ENCODE measurements around the gene GZF1.

Gene GZF1

GRCh38 chr20:23360531-23360930 lies 1.5 kb upstream of the GZF1 start:
- Histone ChIP-seq H3K27ac (ENCODE audit: low read depth, low read length) (peak overlapping the region; percentile 64), H3K4me2 (ENCODE audit: low read depth, low read length, poor library complexity, severe bottlenecking) (peak overlapping the region; percentile 67), H2AFZ (ENCODE audit: low read depth, low read length, severe bottlenecking) (no peak overlapping the region), H3K79me2 (ENCODE audit: insufficient read depth, low read length) (peaks cover 35% of the 10 kb centered on the region), H3F3A (ENCODE audit: insufficient read depth) (peaks cover 28% of the 10 kb centered on the region), H3K9ac (ENCODE audit: low read length) (peak overlapping the region; percentile 89), H3K36me3 (ENCODE audit: low read length) (0 out of 2 replicates have a peak, but pooled peaks cover 4% of the 10 kb centered on the region), H3K9me2 (replicated peaks; ENCODE audit: insufficient read depth, low read length) (no peaks in the 10 kb centered on the region), H4K20me1 (ENCODE audit: low read depth, low read length) (no peaks in the 10 kb centered on the region; the same call in 1 of the 2 replicates), H3K4me3 (ENCODE audit: insufficient read depth, low read length, poor library complexity, severe bottlenecking) (peak overlapping the region; percentile 71), H3K9me3 (ENCODE audit: insufficient read depth, low read length) (no peaks in the 10 kb centered on the region), H3K27me3 (ENCODE audit: low read length) (no peaks in the 10 kb centered on the region)
- TF ChIP-seq, protein P1, sequence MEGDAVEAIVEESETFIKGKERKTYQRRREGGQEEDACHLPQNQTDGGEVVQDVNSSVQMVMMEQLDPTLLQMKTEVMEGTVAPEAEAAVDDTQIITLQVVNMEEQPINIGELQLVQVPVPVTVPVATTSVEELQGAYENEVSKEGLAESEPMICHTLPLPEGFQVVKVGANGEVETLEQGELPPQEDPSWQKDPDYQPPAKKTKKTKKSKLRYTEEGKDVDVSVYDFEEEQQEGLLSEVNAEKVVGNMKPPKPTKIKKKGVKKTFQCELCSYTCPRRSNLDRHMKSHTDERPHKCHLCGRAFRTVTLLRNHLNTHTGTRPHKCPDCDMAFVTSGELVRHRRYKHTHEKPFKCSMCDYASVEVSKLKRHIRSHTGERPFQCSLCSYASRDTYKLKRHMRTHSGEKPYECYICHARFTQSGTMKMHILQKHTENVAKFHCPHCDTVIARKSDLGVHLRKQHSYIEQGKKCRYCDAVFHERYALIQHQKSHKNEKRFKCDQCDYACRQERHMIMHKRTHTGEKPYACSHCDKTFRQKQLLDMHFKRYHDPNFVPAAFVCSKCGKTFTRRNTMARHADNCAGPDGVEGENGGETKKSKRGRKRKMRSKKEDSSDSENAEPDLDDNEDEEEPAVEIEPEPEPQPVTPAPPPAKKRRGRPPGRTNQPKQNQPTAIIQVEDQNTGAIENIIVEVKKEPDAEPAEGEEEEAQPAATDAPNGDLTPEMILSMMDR (IDR thresholded peaks at IDR 0.05; ENCODE audit: insufficient read depth, low read length, poor library complexity, severe bottlenecking) = no peak
- TF ChIP-seq EZH2phosphoT487 (conservative IDR thresholded peaks at IDR 0.05; ENCODE audit: low read length) = no peak

- Histone ChIP-seq H3K79me2 (ENCODE audit: insufficient read depth, low read length) (peaks cover 40% of the 10 kb centered on the region), H4K20me1 (ENCODE audit: low read depth, low read length) (no peaks in the 10 kb centered on the region; the same call in 1 of the 2 replicates), H3K4me3 (ENCODE audit: insufficient read depth, low read length, poor library complexity, severe bottlenecking) (peak overlapping the region; percentile 71), H3K9ac (ENCODE audit: low read length) (peak overlapping the region; percentile 89), H3K9me3 (ENCODE audit: insufficient read depth, low read length) (no peaks in the 10 kb centered on the region), H3F3A (ENCODE audit: insufficient read depth) (peaks cover 22% of the 10 kb centered on the region), H3K27me3 (ENCODE audit: low read length) (no peaks in the 10 kb centered on the region), H3K4me2 (ENCODE audit: low read depth, low read length, poor library complexity, severe bottlenecking) (peak overlapping the region; percentile 67), H3K27ac (ENCODE audit: low read depth, low read length) (peak overlapping the region; percentile 64), H3K36me3 (ENCODE audit: low read length) (0 out of 2 replicates have a peak, but pooled peaks cover 4% of the 10 kb centered on the region), H2AFZ (ENCODE audit: low read depth, low read length, severe bottlenecking) (no peak overlapping the region), H3K9me2 (replicated peaks; ENCODE audit: insufficient read depth, low read length) (no peaks in the 10 kb centered on the region)
- no peak for TF ChIP-seq EZH2phosphoT487 (conservative IDR thresholded peaks at IDR 0.05; ENCODE audit: low read length)
- TF ChIP-seq, protein P1 (IDR thresholded peaks at IDR 0.05; ENCODE audit: insufficient read depth, low read length, poor library complexity, severe bottlenecking) = no peak
Observed at GRCh38 chr20:23361119-23361475, 885 bp upstream of the GZF1 start.

DNA sequence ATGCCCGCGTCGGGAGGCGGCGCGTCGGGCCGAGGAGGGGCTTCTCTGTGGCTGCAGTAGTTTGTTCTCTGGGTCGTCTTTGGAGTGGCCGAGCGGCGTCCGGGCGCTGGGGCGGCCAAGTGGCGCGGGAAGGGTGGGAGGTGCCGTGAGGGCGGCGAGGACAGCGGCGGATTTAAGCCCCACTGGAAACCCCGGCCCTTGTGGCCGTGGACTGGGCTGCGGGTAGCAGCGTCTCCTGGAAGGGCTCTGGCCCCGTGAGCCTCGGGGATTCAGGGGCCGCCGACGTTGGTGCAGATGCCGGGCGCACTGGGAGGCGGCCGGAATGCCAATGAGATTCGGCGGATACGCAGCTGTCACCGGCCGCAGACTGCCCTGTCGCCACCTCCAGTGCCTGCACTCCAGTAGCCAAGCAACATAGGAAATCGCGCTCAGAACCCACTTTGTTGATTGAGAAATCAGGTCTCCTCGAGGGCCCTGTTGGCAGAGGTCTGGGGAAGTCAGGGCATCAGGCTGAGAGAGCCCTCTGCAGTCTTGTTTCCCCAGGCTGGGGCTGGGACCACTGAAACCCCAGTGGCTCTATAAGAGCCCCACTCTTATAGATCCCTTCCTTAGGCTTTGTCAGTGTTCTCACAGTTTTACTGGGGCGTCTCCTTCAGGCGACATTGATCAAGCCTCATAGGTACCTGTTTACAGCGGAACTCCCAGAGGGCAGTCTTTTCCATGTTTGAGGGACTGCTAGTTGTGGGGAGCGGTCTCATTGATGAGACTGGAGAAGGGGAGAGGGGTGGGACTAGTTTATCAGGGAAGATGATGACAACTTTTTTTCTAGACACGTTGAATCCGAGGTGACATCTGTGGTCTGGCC lies 642 bp downstream of the GZF1 start:
- TF ChIP-seq, protein P1 (IDR thresholded peaks at IDR 0.05; ENCODE audit: insufficient read depth, low read length, poor library complexity, severe bottlenecking) = no peak
- TF ChIP-seq EZH2phosphoT487 (conservative IDR thresholded peaks at IDR 0.05; ENCODE audit: low read length) = no peak
- H3K4me2 ChIP-seq (ENCODE audit: low read depth, low read length, poor library complexity, severe bottlenecking) = peak overlapping the region; percentile 80
- H2AFZ ChIP-seq (ENCODE audit: low read depth, low read length, severe bottlenecking) = peak overlapping the region; percentile 34
- H3K9me3 ChIP-seq (ENCODE audit: insufficient read depth, low read length) = no peaks in the 10 kb centered on the region
- H3K27me3 ChIP-seq (ENCODE audit: low read length) = no peaks in the 10 kb centered on the region
- H4K20me1 ChIP-seq (ENCODE audit: low read depth, low read length) = peaks cover 4% of the 10 kb centered on the region; the same call in 1 of the 2 replicates
- peaks cover 21% of the 10 kb centered on the region for H3F3A ChIP-seq (ENCODE audit: insufficient read depth)
- peak overlapping the region; percentile 55 for H3K27ac ChIP-seq (ENCODE audit: low read depth, low read length)
- peaks cover 55% of the 10 kb centered on the region for H3K79me2 ChIP-seq (ENCODE audit: insufficient read depth, low read length)
- H3K9ac ChIP-seq (ENCODE audit: low read length) = peak overlapping the region; percentile 91
- no peaks in the 10 kb centered on the region for H3K9me2 ChIP-seq (replicated peaks; ENCODE audit: insufficient read depth, low read length)
- peak overlapping the region; percentile 78 for H3K4me3 ChIP-seq (ENCODE audit: insufficient read depth, low read length, poor library complexity, severe bottlenecking)
- H3K36me3 ChIP-seq (ENCODE audit: low read length) = 0 out of 2 replicates have a peak, but pooled peaks cover 4% of the 10 kb centered on the region
